UCSD-AML1 (cell line): ENCODE results near the gene PDZD8.
A peak's percentile ranks its signal among the peaks of the same experiment; 100 is the strongest.

Experiments
- DNase-seq: peaks from one replicate; lab custom pipeline; 2025; ENCODE audit not compliant: unreplicated experiment; lab: John Stamatoyannopoulos, UW

PDZD8 gene

GRCh38 chr10:117399341-117400196 lies 24.3 kb upstream of the PDZD8 start:
- no peak for DNase-seq

DNA sequence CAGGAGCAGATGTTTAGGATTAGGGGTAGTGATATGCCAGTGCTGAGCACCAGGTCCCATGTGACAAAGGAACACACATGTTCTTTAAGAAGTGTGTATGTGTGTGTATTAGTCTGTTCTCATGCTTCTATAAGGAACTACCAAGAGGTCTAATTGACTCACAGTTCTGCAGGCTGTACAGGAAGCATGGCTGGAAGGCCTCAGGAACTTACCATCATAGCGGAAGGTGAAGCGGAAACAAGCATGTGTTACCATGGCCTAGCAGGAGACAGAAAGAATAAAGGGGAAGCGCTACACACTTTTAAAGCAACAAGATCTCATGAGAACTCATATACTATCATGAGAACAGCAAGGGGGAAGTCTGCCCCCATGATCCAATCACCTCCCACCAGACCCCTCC lies 22.8 kb upstream of the PDZD8 start:
- no peak for DNase-seq

DNA sequence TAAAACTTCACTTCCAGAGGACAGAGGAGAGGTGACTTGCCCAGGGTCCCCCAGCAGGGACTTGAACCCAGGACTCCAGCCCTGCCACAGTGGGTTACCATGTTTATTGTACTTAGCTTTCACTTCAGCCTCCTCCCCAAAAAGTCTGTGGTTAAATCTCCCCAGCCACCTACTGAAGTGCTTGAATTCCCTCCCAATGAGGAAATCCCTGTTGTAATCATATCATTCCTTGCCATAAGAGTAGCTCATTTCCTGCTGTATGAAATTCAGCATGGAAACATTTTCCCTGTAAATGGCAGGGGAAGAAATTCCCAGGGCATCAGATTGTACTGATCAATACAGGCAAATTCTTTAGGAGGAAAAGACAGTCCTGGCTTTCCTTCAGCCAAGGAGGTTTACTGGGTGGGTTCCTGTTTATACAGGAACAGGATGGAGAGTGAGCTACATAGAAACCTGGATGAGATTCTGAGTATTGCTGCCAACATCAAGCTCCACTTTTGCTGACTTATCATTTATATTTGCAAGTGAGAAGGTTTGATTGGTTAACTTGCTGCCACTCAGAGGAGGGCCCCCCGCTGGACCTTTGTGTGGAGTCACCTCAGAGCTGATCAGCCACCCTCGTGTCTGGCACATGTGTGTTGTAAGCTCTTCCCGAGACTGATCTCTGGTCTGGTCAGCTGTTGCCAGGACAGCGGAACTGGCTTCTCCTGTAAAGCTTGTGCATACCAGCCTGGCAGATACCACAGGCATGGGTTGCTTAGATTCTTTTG lies 16.4 kb upstream of the PDZD8 start:
- no peak for DNase-seq

- DNase-seq, result no peak
These were observed 15.2 kb upstream of the PDZD8 start for GRCh38 chr10:117390420-117390819.

- DNase-seq, result no peak
These were observed 11.6 kb upstream of the PDZD8 start for GRCh38 chr10:117386805-117387204.

DNA sequence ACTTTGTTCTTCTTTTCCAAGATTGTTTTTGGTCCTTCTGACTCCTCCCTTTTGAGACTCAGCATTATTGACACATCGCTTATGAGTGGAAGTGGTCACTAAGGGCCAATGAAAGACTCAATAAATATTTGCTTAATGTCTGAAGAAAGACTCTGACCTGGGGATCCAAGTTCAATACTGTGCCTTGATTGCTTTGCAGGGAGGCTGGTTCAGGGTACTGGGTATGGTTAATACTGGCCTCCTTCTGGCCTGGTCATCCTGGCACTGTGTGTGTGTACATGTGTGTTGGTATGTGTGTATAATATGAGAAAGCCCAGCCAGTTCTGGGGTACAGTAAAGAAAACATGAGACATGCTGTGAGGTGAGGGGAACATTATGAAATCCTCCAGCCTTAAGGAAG lies 7.6 kb upstream of the PDZD8 start:
- no peak for DNase-seq

- DNase-seq, result peak; percentile 50
These were observed 507 bp downstream of the PDZD8 start for GRCh38 chr10:117374506-117375359.

DNA sequence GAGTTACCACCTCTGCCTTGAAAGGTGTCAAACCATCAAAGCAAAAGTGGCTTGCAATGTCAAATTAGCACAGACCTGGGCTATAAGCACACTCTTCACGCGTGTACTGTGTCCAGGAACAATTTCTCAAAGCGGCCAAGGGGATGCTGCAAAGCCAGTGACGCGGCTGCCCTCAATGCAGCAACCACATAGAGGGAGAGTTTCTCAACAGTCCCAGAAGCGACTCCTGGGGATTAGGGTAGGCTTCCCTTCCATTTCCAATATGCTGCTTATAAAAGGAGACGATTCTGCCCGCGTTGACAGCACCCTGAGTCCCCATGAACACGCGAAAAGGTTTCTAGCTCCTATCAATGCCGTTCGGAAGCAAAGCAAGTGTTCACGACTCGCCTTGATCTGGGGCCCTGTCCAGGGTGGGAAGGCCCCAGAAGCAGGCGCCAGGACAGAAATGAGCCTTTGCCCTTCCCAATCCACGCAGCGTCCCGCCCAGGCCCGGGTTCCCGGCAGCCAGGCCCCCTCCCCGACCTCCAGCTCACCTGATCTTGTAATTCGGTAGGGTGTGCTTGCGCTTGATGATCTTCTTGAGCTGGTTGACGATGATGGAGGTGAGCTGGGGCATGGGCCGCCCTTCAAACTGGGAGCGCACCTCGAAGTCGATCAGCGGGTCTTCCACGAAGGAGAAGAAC lies 1.3 kb downstream of the PDZD8 start:
- peak; percentile 38 for DNase-seq

DNA sequence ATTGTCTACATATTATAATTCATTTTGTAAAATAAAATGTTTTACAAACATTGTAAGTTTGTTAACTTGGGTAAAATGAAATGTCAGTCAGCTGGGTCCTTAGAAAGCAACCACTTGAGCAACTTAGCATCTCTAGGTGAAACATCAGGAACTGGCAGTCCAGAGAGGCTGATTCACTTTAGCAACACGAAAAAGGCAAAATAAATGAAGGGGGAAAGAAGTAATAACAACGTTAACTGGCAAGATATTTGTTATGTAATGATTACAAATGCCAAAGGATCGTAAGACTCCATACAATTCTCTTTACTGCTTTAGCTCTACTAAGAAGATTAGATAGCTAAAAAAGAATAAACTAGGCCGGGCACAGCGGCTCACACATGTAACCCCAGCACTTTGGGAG lies 5.0 kb downstream of the PDZD8 start:
- no peak for DNase-seq

DNA sequence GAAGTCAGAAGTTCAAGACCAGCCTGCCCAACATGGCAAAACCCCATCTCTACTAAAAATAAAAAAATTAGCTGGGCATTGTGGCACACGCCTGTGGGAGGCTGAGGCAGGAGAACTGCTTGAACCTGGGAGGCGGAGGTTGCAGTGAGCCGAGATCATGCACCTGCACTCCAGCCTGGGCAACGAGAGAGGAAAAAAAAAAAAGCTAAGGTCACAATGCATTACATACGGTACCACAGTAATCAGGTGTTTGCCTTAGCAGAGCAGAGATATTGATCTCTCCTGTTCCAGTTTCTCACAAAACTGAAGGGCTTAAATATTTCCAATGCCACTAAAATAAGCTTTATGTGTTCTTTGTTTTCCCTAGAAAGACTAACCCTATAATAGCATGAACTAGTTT lies 7.5 kb downstream of the PDZD8 start:
- no peak for DNase-seq

GRCh38 chr10:117366741-117367140 lies 8.5 kb downstream of the PDZD8 start:
- no peak for DNase-seq

DNA sequence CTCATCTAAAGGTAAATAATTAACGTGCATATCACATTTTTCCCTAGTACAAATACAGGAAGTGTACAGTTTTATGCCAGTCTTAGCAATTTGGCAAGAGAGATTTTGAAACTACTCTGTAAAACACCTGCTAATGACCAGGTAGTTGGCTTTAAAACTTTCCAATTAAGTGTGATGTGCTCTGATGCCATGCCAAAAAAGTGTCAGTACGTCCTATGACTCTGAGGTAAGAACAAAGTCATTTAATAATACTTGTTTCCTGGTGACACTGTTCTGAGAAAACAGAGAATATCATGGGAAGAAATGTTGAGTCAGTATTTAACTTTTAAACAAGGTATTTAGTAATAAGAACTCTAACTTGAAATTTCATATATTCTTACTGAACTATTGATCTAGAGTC lies 9.6 kb downstream of the PDZD8 start:
- no peak for DNase-seq

- no peak for DNase-seq
These were observed 10.9 kb downstream of the PDZD8 start for GRCh38 chr10:117364110-117364960.

- DNase-seq, result no peak
These were observed 12.2 kb downstream of the PDZD8 start for GRCh38 chr10:117363028-117363427.

- no peak for DNase-seq
These were observed 12.9 kb downstream of the PDZD8 start for GRCh38 chr10:117362313-117362712.

DNA sequence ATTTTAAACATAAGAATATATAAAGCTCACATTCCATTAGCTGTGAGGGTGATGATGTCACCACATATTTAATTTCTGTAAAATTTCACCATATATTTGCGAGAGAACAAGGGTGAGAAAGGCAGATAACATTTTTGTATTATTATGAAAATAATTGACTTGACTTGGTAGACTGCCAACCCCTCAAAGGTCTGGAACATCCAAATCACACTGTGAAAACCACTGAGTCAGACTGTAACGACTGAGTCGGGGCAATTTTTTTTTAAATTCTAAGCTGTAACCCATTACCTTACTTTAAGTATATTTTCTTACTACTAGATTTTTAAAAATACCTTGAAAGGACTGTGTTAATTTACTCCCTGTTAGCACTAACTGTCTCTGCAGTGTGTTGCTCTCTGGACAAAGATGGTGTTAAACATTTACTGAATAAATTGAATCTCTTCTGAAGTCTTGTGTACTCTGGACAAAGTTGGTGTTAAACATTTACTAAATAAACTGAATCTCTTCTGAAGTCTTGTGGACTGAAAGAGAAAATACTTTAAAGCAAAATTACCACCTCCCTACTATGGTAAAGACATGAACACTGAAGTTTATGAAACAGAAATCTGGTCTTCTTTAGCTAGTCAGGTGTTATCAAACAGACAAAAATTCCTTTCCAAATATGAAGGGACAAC lies 14.1 kb downstream of the PDZD8 start:
- no peak for DNase-seq

DNA sequence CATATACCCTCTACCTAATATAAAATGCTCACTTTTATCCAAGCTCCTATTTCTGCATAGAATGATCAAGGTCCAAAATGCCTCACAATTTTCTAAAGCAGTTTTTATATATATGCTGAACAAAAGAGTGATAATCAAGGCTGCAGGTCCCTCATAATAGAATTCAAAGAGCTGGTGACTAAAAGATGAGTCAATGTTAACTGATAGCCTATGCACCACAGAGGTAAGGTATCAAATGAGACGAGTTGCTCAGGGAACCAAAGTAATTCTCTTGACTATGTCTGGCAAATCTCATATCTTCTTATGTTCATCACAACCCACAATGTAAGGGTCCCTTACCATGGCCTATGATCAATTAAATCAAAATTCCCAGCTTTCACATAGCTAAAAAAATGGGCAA lies 15.2 kb downstream of the PDZD8 start:
- no peak for DNase-seq

DNA sequence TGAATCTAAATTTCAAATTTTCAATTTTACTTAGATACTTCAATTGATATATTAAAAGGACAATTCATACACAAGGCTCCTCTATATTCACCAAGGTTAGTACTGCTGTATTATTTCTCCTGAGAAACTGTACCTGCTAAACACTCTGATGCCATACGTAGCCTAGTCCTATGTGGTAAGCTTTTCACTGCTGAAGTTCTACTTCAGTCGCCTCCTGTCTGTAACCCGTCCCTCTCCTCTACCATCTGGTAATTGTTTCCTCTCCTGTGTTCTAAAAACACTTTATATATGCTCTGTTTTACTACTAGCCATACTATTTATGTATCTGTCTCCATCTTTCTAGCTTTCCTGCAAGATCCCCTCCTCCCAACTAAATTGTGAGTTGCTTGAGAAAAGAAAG lies 20.2 kb downstream of the PDZD8 start:
- DNase-seq, result no peak

DNA sequence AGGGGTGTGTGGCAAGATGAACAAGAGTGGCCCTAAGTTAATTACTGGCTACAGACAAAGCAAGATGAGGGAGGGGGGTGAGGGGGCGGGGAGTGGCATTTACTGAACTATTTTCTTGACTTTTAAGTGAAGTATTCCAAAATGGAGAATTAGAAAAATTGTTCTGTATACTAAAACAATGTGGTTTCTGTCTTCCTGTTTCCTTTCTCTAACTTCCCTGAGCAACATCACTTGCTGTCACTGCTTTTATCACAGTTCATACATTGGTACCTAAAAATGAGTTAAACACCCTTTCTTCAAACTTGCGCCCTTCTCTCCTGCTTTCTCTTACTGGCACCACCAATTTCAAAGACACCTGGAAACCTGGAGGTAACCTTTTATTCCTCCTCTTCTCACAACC lies 21.6 kb downstream of the PDZD8 start:
- DNase-seq, result no peak
